ENCODE results near the gene EHMT1.

Gene EHMT1

GRCh38 chr9:137618105-137619067 lies at the start of gene EHMT1:
Gene EHMT1 (plus strand): TSS chr9:137619005. CDS start chr9:137619029, 24 bp downstream.
- TF ChIP-seq, protein P1, sequence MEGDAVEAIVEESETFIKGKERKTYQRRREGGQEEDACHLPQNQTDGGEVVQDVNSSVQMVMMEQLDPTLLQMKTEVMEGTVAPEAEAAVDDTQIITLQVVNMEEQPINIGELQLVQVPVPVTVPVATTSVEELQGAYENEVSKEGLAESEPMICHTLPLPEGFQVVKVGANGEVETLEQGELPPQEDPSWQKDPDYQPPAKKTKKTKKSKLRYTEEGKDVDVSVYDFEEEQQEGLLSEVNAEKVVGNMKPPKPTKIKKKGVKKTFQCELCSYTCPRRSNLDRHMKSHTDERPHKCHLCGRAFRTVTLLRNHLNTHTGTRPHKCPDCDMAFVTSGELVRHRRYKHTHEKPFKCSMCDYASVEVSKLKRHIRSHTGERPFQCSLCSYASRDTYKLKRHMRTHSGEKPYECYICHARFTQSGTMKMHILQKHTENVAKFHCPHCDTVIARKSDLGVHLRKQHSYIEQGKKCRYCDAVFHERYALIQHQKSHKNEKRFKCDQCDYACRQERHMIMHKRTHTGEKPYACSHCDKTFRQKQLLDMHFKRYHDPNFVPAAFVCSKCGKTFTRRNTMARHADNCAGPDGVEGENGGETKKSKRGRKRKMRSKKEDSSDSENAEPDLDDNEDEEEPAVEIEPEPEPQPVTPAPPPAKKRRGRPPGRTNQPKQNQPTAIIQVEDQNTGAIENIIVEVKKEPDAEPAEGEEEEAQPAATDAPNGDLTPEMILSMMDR (IDR thresholded peaks at IDR 0.05): no peak
- H3K4me3 ChIP-seq: peak within 1 kb of the TSS; percentile 88 to 99
- peak; percentile 58 to 92 for DNase-seq
- H3K27me3 ChIP-seq: no peaks in the 10 kb centered on the region
- H3K4me1 ChIP-seq: peaks cover 0 to 55% (median 39%) of the 10 kb centered on the region in 4 donors
- H3K9me3 ChIP-seq: no peaks in the 10 kb centered on the region
- peak within 1 kb of the TSS; percentile 85 to 97 for H3K27ac ChIP-seq
- intact Hi-C loops (cut with DNase I; ENCODE audit: low total_unique reads): no loop called here
- H3K36me3 ChIP-seq: peaks cover 7 to 43% (median 24%) of the 10 kb centered on the region in 3 donors

DNA sequence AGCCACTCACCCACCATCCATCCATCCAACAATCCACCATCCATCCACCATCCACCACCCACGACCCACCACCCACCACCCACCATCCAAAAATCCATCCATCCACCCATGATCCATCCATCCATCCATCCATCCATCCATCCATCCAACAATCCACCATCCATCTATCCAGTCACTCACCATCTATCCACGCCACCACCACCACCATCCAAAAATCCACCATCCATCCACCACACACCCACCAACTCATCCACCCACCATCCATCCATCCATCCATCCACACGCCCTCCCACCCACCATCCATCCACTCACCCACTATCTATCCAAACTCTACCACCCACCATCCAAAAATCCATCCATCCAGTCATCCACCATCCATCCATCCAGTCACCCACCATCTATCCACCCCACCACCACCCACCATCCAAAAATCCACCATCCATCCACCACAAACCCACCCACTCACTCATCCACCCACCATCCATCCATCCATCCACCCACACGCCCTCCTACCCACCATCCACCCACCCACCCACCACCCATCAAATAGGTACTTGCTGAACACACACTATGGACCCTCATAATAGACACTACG lies 49.1 kb upstream of the EHMT1 start:
- intact Hi-C loops (cut with DNase I; ENCODE audit: low total_unique reads): no loop called here
- DNase-seq: no peak
- Histone ChIP-seq H3K27ac (no peak overlapping the region), H3K36me3 (peaks cover 13 to 45% (median 29%) of the 10 kb centered on the region in 3 donors), H3K4me3 (no peak overlapping the region), H3K9me3 (no peaks in the 10 kb centered on the region), H3K4me1 (no peaks in the 10 kb centered on the region), H3K27me3 (no peaks in the 10 kb centered on the region)
- TF ChIP-seq, protein P1 (IDR thresholded peaks at IDR 0.05): no peak

GRCh38 chr9:137570566-137570965 lies 48.2 kb upstream of the EHMT1 start:
- Histone ChIP-seq H3K36me3 (peaks cover 20 to 50% (median 35%) of the 10 kb centered on the region in 3 donors), H3K27me3 (no peaks in the 10 kb centered on the region), H3K4me3 (no peak overlapping the region), H3K27ac (no peak overlapping the region), H3K9me3 (no peaks in the 10 kb centered on the region), H3K4me1 (no peaks in the 10 kb centered on the region)
- TF ChIP-seq, protein P1 (IDR thresholded peaks at IDR 0.05): no peak
- no peak for DNase-seq
- intact Hi-C loops (cut with DNase I; ENCODE audit: low total_unique reads): no loop called here

DNA sequence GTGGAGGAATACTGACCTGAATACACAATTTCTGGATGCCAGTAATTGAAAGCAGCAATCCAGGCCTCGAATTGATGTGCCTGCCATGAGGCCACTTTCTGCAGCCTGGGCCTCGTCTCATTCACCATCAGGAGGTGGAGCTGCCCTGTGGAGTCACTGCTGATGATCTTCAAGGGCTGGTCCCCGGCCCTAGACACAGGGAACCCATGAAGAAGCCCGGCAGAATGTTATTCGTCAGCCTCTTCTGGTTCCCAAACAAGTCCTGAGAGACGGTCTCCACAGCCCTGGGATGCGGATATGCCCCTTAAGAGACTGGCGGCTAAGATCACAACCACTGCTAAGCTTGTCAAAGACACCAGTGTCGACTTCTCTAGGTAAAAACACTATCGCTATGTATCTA lies 44.6 kb upstream of the EHMT1 start:
- Histone ChIP-seq H3K4me1 (peaks cover 0 to 28% (median 17%) of the 10 kb centered on the region in 4 donors), H3K4me3 (no peak overlapping the region), H3K27ac (no peak overlapping the region), H3K36me3 (peaks cover 26 to 47% (median 44%) of the 10 kb centered on the region in 3 donors), H3K27me3 (no peaks in the 10 kb centered on the region), H3K9me3 (no peaks in the 10 kb centered on the region)
- DNase-seq: no peak
- intact Hi-C loops (cut with DNase I; ENCODE audit: low total_unique reads): no loop called here
- TF ChIP-seq, protein P1 (IDR thresholded peaks at IDR 0.05): no peak

GRCh38 chr9:137575364-137575715 lies 43.5 kb upstream of the EHMT1 start:
- Histone ChIP-seq H3K36me3 (peaks cover 26 to 47% (median 44%) of the 10 kb centered on the region in 3 donors), H3K27me3 (no peaks in the 10 kb centered on the region), H3K9me3 (no peaks in the 10 kb centered on the region), H3K27ac (no peak overlapping the region), H3K4me1 (peaks cover 0 to 35% (median 19%) of the 10 kb centered on the region in 4 donors), H3K4me3 (no peak overlapping the region)
- DNase-seq: no peak
- TF ChIP-seq, protein P1 (IDR thresholded peaks at IDR 0.05): no peak
- intact Hi-C loops (cut with DNase I; ENCODE audit: low total_unique reads): no loop called here

Data from tibial artery (tissue), 4 donors.